Astrocyte (in vitro differentiated cells and primary cell): Measurements from ENCODE around the gene LCE1A.

ENCODE experiments used
- EZH2 ChIP-seq: IDR thresholded peaks from 2 replicates; pipeline ENCODE4 v1.6.1; 2012; ENCODE audit warnings: mild to moderate bottlenecking, low read length, inconsistent platforms; ENCODE audit not compliant: insufficient read depth
- TF ChIP-seq, protein P1 (sequence below): IDR thresholded peaks from 2 replicates; pipeline ENCODE4 v1.5.1; 2011; ENCODE audit warnings: low read depth, mild to moderate bottlenecking, inconsistent platforms, low read length, moderate library complexity; ENCODE audit not compliant: insufficient read depth

DNA sequence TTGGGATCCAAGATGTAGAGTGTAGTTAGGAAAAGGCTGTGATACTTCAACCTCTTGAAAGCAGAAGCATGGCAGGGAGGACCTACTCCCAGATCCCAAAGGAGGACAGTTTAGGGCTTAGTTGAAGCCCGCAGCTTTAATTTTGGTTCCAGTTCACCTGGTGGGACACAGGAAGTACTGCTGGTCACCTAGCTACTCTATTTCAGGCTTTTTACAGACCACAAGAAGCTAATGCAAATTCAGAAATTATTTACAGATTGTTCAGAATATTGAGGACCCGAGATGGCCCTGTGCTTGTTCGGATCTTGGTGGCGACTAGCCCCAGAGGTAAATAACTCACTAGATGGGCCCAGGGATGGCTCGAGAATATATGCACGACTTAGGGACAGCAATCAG lies 44.5 kb downstream of the LCE1A start:
- TF ChIP-seq, protein P1, sequence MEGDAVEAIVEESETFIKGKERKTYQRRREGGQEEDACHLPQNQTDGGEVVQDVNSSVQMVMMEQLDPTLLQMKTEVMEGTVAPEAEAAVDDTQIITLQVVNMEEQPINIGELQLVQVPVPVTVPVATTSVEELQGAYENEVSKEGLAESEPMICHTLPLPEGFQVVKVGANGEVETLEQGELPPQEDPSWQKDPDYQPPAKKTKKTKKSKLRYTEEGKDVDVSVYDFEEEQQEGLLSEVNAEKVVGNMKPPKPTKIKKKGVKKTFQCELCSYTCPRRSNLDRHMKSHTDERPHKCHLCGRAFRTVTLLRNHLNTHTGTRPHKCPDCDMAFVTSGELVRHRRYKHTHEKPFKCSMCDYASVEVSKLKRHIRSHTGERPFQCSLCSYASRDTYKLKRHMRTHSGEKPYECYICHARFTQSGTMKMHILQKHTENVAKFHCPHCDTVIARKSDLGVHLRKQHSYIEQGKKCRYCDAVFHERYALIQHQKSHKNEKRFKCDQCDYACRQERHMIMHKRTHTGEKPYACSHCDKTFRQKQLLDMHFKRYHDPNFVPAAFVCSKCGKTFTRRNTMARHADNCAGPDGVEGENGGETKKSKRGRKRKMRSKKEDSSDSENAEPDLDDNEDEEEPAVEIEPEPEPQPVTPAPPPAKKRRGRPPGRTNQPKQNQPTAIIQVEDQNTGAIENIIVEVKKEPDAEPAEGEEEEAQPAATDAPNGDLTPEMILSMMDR, result no peak
- TF ChIP-seq EZH2, result no peak
